HS-27A (cell line): ENCODE results near the gene NFE2L3.
"Not testable (repeated sequence)": the region's sequence is repeated elsewhere in the genome, so short reads cannot be mapped to it uniquely, and the experiment has no call there.

Experiments used
- DNase-seq: peaks from one replicate; pipeline ENCODE4 v3.0.0-alpha.2; 2012; ENCODE audit warnings: low read depth, missing footprints

NFE2L3 gene

GRCh38 chr7:26167303-26167934 lies 15.4 kb downstream of the NFE2L3 start:
- no peak for DNase-seq

- no peak for DNase-seq
These were observed 16.5 kb downstream of the NFE2L3 start for GRCh38 chr7:26168458-26169023.

- DNase-seq: no peak
These were observed 17.3 kb downstream of the NFE2L3 start for GRCh38 chr7:26169271-26169670.

GRCh38 chr7:26170663-26171062 lies 18.7 kb downstream of the NFE2L3 start:
- no peak for DNase-seq

- DNase-seq: no peak
These were observed 19.6 kb downstream of the NFE2L3 start for GRCh38 chr7:26171601-26172000.

- no peak for DNase-seq
These were observed 20.1 kb downstream of the NFE2L3 start for GRCh38 chr7:26172048-26172447.

GRCh38 chr7:26175903-26176302 lies 23.9 kb downstream of the NFE2L3 start:
- not testable (repeated sequence) for DNase-seq

GRCh38 chr7:26176696-26177095 lies 24.7 kb downstream of the NFE2L3 start:
- not testable (repeated sequence) for DNase-seq

GRCh38 chr7:26177269-26177668 lies 25.3 kb downstream of the NFE2L3 start:
- DNase-seq: not testable (repeated sequence)

GRCh38 chr7:26178272-26178960 lies 26.4 kb downstream of the NFE2L3 start:
- no peak for DNase-seq

GRCh38 chr7:26179422-26179821 lies 27.4 kb downstream of the NFE2L3 start:
- no peak for DNase-seq

GRCh38 chr7:26179826-26180497 lies 28.0 kb downstream of the NFE2L3 start:
- DNase-seq: no peak

GRCh38 chr7:26180792-26181198 lies 28.8 kb downstream of the NFE2L3 start:
- no peak for DNase-seq

GRCh38 chr7:26181474-26182227 lies 29.7 kb downstream of the NFE2L3 start:
- no peak for DNase-seq

GRCh38 chr7:26182283-26182682 lies 30.3 kb downstream of the NFE2L3 start:
- no peak for DNase-seq

GRCh38 chr7:26182706-26183105 lies 30.7 kb downstream of the NFE2L3 start:
- no peak for DNase-seq

- DNase-seq: no peak
These were observed 31.7 kb downstream of the NFE2L3 start for GRCh38 chr7:26183545-26184280.

- not testable (repeated sequence) for DNase-seq
These were observed 32.5 kb downstream of the NFE2L3 start for GRCh38 chr7:26184281-26185101.

- DNase-seq: no peak
These were observed 33.3 kb downstream of the NFE2L3 start for GRCh38 chr7:26185131-26185843.

GRCh38 chr7:26185844-26186180 lies 33.8 kb downstream of the NFE2L3 start:
- no peak for DNase-seq
